ENCODE measurements around the gene SORBS2. TPM values are rescaled to one million over a fixed set of nuclear protein-coding genes. Genes with fewer than 3 reads are reported as not detected.

The SORBS2 gene
- polyA plus RNA-seq, 1 donor from 2014 or later = 46.0 TPM

DNA sequence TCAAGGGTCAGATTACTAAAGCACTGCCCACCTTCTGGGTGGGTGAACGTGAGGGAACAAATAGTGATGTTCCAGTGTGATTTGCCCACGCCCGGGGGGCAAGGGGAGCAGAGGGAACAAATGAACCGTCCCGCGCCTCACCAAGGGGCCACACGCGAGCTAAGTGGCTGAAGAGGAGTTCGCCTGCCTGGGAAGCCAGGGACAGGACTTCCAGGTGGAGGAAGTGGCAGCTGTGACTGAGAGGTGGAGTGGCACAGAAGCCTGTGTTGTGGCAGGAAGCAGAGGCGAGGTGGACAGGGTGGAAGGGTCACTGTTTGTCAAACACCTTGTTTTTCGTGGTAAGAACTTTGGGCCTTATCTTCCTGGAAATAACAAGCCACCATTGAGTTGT, 9.0 kb upstream of the SORBS2 start:
- Histone ChIP-seq H3K9me3 (ENCODE audit: low read length) (no peaks in the 10 kb centered on the region), H3F3A (ENCODE audit: insufficient read depth, low read length, poor library complexity, severe bottlenecking) (no peaks in the 10 kb centered on the region), H2AFZ (ENCODE audit: low read depth, low read length) (no peak overlapping the region), H3K9ac (ENCODE audit: low read length) (no peak overlapping the region), H3K27me3 (ENCODE audit: insufficient read depth, low read depth, low read length) (no peaks in the 10 kb centered on the region), H3K9me2 (ENCODE audit: insufficient read depth, low read length) (no peaks in the 10 kb centered on the region), H4K20me1 (ENCODE audit: insufficient read depth) (no peaks in the 10 kb centered on the region), H3K36me3 (ENCODE audit: insufficient read depth, low read length) (no peaks in the 10 kb centered on the region), H3K4me3 (ENCODE audit: low read length) (no peak overlapping the region), H3K4me2 (ENCODE audit: low read length) (no peak overlapping the region), H3K27ac (ENCODE audit: low read length) (no peak overlapping the region), H3K79me2 (replicated peaks; ENCODE audit: insufficient read depth, low read length) (no peaks in the 10 kb centered on the region)
- no peak for TF ChIP-seq POLR2AphosphoS5 (IDR thresholded peaks at IDR 0.05)
- TF ChIP-seq, protein P1, sequence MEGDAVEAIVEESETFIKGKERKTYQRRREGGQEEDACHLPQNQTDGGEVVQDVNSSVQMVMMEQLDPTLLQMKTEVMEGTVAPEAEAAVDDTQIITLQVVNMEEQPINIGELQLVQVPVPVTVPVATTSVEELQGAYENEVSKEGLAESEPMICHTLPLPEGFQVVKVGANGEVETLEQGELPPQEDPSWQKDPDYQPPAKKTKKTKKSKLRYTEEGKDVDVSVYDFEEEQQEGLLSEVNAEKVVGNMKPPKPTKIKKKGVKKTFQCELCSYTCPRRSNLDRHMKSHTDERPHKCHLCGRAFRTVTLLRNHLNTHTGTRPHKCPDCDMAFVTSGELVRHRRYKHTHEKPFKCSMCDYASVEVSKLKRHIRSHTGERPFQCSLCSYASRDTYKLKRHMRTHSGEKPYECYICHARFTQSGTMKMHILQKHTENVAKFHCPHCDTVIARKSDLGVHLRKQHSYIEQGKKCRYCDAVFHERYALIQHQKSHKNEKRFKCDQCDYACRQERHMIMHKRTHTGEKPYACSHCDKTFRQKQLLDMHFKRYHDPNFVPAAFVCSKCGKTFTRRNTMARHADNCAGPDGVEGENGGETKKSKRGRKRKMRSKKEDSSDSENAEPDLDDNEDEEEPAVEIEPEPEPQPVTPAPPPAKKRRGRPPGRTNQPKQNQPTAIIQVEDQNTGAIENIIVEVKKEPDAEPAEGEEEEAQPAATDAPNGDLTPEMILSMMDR (IDR thresholded peaks at IDR 0.05; ENCODE audit: poor library complexity, severe bottlenecking) = no peak
- no peak for TF ChIP-seq RAD21 (conservative IDR thresholded peaks at IDR 0.05)

DNA sequence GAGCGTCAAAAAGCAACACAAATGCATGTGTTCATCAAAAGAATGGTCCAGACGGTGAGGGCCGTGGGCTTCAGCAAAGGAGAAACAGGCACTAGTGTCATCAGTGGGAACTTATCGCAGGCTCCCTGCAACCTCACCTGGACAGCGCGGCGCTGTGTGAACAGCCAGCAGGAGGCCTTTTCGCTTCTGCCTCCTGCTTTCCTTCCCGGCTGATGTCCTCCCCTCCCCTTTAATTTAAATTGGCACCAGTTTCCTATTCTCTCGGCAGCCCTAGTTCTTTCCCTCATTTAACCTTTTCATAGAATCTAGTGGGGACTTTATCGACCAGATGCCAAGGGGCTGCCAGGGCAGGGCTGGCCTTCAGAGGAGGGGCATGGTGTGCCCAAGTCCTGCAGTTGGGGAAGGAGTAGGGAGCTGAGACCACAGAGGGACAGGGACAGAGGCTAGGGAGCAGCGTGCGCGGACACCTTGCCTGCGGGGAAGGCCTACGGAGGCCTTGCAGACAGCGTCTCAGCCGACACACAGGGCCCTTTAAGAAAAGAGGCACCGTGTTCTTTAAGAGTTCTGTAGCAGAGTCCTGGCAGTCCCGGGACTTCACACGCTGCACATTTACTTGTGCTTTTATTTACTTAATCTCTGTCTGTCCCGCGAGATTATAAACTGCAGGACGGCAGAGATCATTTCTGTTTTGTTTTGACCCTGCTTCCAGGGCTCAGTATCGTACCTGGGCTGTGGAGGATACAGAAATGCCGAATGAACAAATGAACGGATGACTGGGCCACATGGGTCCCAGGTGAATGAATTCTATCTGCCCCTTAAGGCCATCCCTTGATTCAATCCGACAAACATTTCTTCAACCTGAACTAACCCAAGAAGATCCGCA, 8.4 kb upstream of the SORBS2 start:
- no peaks in the 10 kb centered on the region for H3F3A ChIP-seq (ENCODE audit: insufficient read depth, low read length, poor library complexity, severe bottlenecking)
- H3K79me2 ChIP-seq (replicated peaks; ENCODE audit: insufficient read depth, low read length) = no peaks in the 10 kb centered on the region
- H3K9me2 ChIP-seq (ENCODE audit: insufficient read depth, low read length) = no peaks in the 10 kb centered on the region
- no peaks in the 10 kb centered on the region for H3K36me3 ChIP-seq (ENCODE audit: insufficient read depth, low read length)
- no peaks in the 10 kb centered on the region for H3K27me3 ChIP-seq (ENCODE audit: insufficient read depth, low read depth, low read length)
- H3K4me3 ChIP-seq (ENCODE audit: low read length) = no peak overlapping the region
- H3K4me2 ChIP-seq (ENCODE audit: low read length) = no peak overlapping the region
- TF ChIP-seq POLR2AphosphoS5 (IDR thresholded peaks at IDR 0.05) (no peak), RAD21 (conservative IDR thresholded peaks at IDR 0.05) (no peak), SMC3 (conservative IDR thresholded peaks at IDR 0.05; ENCODE audit: poor library complexity) (no peak), EZH2 (IDR thresholded peaks at IDR 0.05; ENCODE audit: borderline replicate concordance, insufficient read depth, low read length, poor library complexity, severe bottlenecking) (no peak), TAF1 (IDR thresholded peaks at IDR 0.05; ENCODE audit: low read depth) (no peak), REST (IDR thresholded peaks at IDR 0.05; ENCODE audit: borderline replicate concordance) (no peak), MXI1 (conservative IDR thresholded peaks at IDR 0.05; ENCODE audit: poor library complexity, severe bottlenecking) (no peak), EP300 (conservative IDR thresholded peaks at IDR 0.05; ENCODE audit: poor library complexity, severe bottlenecking) (no peak)
- TF ChIP-seq, protein P1 (IDR thresholded peaks at IDR 0.05; ENCODE audit: poor library complexity, severe bottlenecking) = no peak
- no peak overlapping the region for H2AFZ ChIP-seq (ENCODE audit: low read depth, low read length)
- H4K20me1 ChIP-seq (ENCODE audit: insufficient read depth) = no peaks in the 10 kb centered on the region
- no peaks in the 10 kb centered on the region for H3K9me3 ChIP-seq (ENCODE audit: low read length)
- H3K9ac ChIP-seq (ENCODE audit: low read length) = no peak overlapping the region
- H3K27ac ChIP-seq (ENCODE audit: low read length) = no peak overlapping the region
